ENCODE data around the gene TRIM28.

Gene TRIM28

DNA sequence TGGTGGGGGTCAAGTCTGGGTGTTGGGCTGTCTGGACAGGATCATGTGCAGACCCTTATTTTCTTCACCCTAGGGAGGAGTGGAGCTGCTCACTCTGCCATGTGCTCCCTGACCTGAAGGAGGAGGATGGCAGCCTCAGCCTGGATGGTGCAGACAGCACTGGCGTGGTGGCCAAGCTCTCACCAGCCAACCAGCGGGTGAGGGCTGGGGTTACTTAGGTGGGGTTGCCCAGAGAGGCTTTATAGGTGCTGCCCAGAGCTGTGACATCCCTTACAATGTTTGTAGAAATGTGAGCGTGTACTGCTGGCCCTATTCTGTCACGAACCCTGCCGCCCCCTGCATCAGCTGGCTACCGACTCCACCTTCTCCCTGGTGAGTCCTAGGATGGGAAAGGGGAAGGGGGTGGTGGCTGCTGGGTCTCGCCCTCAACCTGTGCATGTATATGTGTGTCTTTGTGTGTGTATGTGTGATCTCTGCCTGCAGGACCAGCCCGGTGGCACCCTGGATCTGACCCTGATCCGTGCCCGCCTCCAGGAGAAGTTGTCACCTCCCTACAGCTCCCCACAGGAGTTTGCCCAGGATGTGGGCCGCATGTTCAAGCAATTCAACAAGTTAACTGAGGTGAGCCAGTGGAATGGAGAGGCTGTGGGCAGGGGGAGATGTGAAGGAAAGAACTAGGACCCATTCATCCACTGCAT is 5.9 kb downstream of the TRIM28 start:
- DNase-seq (ENCODE audit: low read depth): no peak

DNA sequence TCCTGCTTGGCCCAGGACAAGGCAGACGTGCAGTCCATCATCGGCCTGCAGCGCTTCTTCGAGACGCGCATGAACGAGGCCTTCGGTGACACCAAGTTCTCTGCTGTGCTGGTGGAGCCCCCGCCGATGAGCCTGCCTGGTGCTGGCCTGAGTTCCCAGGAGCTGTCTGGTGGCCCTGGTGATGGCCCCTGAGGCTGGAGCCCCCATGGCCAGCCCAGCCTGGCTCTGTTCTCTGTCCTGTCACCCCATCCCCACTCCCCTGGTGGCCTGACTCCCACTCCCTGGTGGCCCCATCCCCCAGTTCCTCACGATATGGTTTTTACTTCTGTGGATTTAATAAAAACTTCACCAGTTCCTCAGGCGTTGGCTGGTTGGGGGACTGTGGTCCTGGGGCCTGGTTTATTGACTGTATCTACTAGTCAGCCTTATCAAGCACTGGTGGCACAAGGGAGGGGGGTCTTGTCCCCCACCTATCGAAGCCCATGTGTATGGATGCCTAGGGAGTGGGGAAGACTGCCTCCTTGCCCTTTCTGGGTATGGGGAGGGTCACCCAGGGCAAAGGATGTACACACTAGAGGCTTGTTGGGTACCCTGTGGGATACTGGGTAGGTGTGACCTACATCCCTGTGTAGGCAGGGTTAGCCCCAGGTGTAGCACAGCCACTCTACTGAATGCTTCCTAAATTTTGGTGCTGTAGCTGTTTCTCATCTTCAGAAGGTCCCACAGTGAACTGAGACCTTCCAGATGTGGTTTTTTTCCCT is 6.7 kb downstream of the TRIM28 start:
- no peak for DNase-seq (ENCODE audit: low read depth)

DNA sequence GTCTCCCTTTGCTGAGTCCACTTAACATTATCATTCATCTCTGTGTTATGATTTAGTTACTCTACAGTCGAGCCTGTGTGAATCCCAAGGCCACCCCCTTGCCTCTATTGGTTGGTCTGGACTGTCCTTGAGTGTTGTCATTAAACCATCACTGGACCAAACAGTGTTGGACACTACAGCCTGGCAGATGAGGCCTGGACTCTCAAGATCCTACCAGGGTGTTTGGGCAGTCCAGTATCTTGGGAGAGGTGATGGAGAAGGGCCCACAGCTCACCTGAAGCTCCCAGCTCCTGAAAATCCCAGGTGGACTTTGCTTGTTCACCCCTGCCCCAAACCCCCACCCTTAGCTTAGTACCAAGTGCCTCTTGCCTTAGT is 7.2 kb downstream of the TRIM28 start:
- DNase-seq (ENCODE audit: low read depth): no peak

DNA sequence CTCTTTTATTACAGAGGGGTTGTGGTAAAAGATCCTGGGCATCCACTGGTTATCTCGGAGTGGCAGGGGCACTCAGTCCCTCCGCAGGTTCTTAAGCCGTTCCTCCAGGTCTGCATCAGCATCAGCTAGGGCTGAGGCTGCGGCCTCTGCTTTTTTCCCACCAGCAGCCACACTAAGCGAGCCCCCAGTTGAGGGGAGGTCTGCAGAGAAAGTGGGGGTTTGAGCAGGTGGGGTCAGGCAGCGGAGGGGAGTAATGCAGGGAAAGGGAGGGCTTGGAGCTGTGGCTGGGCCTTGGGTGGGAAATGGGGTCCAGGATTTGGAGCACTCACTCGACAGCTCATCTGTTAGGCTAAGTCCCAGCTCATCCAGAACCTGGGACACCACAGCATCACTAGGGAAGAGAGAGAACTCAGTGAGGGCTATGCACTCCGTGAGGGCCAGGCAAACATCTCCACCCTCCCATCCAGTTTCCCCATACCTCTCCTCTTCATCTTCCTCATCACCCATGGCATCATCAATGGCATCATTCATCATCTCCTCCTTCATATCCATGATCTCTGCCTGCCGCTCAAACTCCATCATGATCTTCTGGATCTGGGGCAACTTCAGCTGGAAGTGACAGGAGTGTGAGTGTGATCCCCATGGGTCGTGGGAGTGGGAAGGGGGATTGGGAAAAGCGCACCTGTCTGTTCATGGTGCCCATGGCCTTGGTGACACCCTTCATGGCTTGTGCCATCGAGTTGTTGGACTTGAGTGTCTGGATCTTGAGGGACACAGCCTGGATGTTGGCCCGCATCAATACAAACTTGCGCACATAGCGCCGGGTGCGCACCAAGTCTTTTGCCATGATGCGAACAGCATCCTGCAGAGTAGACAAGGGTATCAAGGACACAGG is 8.0 kb downstream of the TRIM28 start:
- no peak for DNase-seq (ENCODE audit: low read depth)

DNA sequence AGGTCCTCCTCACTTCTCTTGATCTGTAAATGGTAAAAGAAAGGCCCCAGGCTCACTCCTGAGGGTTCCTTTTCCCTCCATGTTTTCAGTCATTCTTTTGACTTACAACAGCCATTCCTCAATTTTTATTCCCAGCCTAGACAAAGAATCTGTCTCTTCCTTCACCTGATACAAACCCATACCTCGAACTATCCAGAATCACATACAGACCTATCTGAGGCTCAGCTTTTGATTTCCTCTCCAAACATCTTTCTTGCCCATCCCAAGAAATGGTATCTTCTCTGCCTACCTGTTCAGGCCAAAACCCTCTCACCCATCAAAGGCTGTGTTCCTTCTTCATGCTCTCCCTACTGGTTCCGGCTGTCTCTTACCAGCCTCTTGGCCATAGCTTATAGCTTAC is 8.8 kb downstream of the TRIM28 start:
- DNase-seq (ENCODE audit: low read depth): no peak

DNA sequence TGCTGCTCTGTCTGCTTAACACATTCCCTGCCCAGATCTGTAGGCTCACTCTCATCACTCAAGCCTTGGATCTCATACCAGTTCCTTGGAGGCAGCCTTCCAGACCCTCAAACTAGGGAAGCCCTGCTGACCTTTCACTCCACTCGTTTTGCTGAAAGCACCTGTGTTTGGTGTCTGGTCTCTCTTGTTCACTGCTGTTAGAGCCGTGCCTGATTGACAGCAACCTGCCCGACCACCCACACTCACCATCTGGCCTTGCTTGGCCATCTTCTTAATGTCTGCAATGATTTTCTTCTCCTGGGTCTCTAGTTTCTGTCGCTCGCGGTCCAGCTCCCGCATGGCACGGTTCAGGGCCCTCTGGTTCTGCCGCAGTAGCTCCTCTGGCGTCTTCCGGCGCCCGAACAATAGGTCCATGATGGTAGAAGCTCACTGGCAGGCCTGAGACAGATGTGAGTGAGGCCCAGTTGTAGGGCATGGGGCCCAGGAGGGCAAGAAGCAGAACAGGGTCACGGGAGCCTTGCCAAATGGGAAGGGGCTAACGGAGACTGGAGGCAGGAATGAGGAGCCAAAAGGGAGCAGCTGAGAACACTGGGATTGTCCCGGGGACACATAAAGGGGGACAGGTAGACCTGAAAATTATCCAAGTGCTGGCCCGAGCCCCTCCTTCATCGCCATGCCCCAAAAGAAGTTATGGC is 10.1 kb downstream of the TRIM28 start:
- DNase-seq (ENCODE audit: low read depth): no peak

DNA sequence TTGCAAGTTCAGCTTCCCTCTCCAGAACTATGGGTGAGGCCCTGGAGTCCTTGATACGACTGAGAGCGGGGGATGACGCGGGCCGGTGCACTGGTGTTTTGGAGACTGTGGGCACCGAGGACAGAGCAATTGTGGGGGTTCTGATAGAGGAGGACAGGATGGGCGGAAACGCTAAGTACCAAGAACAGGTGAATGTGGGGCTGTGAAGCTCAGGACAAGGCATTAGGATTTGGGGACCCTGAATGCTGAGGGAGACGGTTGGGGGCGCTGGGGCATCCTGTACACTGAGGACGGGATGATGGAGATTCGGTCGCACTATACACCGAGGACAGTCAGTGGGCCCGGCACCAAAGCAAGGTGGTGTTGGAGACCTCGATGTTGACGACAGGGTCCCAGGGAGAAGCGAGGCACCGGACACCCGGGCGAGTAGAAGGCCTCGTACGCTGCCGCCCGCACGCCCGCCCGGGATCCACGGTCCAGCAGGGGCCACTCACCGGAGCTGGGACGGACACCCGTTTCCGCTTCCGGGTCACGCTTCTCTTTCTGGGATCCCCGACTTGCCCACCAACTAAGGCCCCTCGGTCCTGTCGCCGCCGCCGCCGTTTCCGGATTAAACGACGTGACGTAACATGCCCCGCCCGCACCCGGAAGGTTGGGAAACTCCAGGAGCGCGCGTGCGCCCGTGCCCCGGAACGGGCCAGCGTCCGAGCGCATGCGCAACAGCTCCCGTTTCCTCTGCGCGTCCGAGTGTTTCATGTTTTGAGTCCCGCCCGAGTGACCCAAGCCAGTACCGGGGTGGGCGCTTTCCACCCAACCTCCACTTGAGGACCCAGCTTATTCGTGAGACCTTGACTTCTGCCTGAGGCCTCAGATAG is 10.9 kb downstream of the TRIM28 start, which contains the start of gene CHMP2A:
CHMP2A (minus strand) TSS at position 612 of the 875 bp plus-strand sequence. CDS start 893 bp downstream, outside the sequence.
- peak; percentile 96 for DNase-seq (ENCODE audit: low read depth)

DNA sequence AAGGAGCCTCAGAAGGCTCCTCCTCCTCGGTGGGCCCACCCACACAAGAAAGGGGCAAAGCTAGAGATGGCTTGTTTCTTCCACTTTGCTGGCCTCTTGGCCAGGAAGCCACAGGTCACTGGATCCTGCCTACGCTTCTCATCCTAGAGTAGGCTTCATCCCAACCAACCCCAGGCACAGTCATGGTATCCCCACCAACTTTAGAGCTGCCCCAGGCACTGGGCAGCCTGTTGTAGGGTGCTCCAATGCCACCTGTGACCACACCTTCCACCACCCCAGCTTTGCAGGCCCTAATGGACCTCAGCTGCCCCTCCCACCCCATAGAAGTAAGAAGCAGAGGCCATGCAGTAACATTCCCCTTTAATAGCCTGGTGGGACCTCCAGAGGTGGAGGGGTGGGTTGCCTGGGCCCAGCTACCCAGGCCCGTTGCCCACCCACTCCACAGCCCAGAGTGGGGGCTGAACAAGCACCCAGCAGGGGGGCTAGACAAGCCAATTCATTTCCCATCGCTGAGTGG is 11.6 kb downstream of the TRIM28 start:
- DNase-seq (ENCODE audit: low read depth): no peak

DNA sequence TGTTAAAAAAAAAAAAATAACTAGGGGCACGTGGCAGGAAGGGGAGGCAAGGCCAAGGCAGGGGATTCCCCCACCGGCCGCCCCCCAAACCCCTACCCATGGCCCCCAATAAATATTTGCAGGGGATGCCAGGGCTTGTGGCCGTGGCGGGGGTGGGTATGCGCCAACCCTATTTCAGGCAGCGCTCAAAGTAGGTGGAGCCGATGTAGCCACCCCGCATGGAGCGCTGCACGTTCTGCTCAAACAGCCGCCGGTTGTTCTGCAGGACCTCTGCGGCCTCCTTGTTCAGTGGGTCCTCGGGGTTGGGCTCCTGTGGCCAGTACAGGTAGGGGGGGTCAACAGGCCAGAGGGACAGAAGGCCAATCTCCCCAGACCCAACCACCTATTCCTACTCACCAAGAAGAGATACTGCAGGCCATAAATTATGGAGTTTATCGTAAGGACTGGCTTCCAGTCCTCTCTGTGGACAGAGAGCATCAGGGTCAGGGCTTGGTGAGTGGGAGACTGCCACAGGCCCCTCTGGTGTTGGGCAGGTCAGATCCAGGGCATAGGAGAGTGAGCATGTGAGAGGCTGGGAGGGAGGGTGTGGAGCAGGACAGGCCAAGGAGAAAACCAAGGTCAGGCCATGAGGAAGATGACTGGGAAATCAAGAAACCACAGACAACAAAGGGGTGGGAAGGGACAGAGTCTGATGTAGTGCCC is 12.2 kb downstream of the TRIM28 start:
- no peak for DNase-seq (ENCODE audit: low read depth)

DNA sequence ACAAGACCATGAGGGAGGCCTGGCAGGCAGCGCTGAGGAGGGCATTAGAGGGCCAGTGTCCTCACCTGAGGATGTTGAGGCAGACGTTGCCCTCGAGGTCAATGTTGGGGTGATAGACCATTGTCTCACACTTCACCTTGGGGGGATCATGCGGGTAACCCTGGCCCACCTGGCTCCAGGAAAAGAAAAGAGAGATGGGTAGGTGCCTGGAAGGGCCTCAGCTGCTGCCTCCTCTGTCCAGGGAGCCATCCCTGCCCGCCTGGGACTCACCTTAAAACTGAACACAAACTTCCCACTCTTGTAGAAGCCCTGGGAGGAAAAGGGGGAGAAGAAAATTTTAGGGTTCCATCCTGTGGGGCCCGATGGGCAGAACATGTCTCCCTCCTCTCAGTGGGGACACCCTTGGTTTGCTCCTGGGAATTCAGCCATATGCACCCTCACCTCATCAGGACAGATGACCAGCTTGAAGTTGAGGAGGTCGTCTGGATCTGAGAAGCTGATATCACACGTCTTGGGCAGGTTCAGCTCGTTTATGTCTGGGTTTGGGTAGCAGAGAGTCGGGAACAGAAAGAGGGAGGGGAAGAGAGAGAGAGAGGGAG is 12.9 kb downstream of the TRIM28 start:
- DNase-seq (ENCODE audit: low read depth): no peak

DNA sequence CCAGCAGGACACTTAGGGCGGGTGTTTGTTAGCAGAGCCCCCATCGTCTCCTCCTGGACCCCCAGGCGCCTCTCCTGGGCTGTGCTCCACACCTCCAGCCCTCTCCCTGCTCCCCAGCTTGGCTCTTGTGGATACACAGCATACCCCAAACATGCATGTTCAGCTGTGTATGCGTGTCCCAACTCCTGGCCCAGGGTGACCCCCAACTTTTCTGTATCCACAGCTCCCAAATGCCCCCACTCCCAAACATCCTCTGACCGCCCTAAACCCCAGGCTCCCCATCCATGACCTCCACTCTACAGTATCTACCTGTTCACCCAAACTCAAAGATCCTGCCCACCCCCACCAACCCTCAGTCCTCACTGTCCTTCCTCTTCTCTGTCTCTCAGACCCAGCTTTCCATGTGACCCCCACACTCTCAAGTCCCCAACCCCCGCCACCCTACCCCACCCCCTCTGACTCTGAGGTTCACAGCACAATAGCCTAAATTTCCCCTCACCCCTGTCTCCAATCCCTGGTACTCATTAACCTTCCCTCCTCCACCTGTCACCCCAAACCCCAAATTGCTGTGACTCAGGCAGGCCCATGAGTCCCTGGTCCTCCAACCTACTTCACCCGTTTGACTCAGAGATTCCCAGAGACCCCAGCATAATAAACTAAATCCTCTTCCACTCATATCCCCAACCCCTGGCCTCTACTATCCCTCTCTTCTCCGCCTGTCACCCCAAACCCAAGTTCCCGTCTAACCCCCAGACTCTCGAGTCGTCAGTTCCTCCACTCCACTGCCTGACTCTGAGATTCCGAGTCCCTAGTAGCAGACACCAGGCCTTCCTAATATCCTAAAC is 13.6 kb downstream of the TRIM28 start:
- no peak for DNase-seq (ENCODE audit: low read depth)

DNA sequence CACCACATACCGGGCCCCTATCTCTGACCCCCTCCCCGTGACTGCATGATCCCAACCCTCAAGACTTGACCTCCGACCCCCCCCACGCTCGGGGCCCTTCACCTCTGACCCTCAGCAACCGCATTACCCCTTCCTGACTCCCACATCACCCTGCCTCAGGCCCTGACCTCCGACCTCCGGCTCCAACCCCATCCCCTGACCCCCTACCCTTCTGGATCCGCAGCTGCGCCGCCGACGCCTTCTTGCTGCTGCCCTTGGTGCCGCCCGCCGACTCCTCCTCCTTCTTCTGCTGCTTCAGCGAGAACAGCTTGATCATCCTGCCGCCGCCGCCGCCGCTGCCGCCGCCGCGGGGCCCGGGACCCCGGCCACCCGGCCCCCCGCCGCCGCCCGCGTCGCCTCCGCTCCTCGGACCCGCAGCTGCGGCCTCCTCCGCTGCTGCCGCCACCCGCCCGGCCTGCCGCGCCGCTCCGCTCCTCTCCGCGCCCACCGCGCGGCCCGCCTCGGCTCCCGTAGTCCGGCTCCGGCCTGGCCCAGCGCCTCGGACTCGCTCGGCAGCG is 14.3 kb downstream of the TRIM28 start, which contains the start of gene UBE2M:
UBE2M (minus strand) TSS at position 546 of the 557 bp plus-strand sequence; CDS start at position 316, 230 bp downstream.
- peak; percentile 57 for DNase-seq (ENCODE audit: low read depth)

DNA sequence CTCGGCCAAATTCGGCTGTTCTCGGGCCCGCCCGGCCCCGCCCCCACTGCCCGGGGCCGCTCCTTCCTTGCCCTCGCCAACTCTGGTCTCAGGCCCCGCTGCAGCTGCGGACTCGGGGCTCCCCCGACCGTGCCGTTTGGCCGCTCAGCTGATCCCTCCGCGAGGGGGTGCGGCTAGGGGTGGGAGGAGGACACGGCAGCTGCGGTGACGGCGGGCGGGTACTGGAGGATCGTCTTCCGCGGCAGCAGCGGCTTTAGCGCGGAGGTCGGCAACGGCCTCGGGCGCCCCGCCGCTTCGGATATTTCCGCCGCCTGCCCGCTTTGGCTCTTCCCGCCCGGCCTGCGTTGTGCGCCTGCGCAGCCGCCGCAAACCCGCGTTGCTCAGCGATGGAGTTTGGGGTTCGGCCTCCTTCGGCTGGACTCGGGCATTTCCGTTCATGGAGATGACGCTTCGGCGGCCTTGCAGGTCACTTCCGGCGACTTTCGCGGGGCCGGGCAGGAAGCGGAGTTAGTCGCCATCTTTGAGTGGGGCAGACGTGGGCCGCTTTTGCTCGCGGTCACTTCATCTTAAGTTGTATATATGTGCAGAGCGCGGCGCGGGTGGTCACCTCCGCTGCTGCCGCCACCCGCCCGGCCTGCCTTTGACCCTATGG is 14.9 kb downstream of the TRIM28 start:
- peak; percentile 98 for DNase-seq (ENCODE audit: low read depth)

DNA sequence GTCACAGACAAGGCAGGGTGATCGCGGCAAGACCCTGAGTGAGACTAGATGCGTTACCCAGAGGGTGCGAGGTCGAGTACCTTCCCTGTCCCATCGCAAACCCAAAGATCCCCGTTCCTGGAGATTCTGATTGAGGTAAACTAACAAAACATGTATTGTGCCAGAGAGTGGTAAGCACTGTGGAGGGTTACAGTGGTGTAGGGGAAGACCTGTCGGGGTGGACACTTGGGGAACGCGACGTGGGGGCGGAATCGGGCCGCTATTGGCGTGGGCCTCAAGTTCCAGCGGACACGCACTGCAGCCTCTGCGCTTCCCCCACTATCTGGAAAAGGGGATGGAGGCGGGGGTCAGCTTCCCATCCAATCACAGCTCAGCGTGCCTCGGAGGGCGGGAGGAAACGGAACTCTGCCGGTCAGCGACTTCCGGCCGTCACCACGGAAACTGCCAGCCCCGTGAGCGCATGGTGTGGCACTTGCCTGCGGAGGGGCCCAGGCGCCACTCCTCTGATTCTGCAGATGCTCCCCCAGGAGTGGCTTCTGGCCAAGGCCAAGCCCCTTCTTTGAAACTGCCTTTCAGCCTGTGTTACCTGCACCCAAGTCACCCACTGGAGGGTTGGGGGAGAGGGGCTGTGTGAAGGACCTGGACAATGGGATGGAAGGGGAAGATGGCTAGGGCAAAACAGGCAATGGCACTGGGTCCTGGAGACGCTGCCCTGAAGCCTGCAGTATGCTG is 15.6 kb downstream of the TRIM28 start:
- peak; percentile 90 for DNase-seq (ENCODE audit: low read depth)

DNA sequence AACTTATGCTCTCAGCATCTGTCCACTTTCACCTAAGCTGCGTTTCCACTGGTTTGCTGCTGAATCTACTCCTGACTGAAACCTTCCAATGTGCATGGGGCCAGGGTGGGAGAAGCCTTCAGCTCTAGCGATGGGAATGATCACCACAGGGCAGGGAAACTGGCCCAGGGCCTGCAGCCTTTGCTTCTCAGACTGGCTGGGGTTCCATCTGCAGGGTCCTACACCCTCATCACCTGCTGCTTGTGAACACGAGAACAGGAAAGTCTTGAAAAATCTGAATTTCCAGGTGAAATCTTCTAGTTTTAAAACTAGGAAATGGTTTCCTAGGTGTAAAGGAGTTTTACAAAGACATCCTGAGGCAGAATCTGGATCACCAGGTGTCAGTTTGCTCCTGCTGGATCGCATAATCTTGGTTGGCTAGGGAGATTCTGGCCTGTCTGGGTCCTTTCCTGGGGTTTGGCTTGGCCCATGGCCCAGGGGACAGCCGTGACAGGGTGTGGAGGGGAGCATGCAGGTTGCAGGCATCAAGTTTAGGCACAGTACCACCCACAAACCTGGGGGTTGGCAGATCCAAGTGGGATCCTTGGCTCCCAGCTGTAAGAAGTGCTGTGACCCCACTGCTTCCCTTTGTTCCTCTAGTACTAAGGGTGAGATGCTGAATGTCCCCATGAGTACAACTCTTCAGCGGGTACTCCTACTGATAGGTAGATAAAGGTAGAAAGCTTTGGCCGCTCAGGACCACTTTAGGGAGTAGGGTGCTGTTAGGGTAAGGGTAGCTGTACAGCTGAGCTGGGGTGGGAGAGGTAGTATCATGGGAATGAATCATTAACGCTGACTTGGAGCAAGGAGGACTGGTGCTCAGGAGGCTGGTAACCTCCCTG is 16.4 kb downstream of the TRIM28 start:
- DNase-seq (ENCODE audit: low read depth): no peak

DNA sequence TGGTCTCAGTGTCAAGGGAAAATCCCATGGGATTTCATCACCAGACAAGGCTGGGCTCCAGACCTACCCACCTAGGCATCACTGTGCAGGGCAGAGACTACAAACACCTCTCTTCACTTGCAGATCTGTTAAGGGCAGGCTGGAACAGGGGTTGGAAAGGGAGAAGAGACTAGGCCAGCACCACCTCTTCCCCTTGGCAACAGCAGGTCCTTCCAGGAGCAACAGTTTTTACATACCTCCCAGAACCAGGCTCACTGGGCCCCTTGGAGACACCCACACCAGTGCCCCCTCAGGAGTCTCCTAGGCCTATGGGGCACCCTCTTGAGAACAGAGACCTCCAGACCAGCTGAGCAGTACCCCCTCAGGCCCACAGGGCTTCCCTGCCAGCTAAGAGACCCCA is 17.1 kb downstream of the TRIM28 start:
- DNase-seq (ENCODE audit: low read depth): no peak
